ENCODE data around the gene LGALS3BP.

DNA sequence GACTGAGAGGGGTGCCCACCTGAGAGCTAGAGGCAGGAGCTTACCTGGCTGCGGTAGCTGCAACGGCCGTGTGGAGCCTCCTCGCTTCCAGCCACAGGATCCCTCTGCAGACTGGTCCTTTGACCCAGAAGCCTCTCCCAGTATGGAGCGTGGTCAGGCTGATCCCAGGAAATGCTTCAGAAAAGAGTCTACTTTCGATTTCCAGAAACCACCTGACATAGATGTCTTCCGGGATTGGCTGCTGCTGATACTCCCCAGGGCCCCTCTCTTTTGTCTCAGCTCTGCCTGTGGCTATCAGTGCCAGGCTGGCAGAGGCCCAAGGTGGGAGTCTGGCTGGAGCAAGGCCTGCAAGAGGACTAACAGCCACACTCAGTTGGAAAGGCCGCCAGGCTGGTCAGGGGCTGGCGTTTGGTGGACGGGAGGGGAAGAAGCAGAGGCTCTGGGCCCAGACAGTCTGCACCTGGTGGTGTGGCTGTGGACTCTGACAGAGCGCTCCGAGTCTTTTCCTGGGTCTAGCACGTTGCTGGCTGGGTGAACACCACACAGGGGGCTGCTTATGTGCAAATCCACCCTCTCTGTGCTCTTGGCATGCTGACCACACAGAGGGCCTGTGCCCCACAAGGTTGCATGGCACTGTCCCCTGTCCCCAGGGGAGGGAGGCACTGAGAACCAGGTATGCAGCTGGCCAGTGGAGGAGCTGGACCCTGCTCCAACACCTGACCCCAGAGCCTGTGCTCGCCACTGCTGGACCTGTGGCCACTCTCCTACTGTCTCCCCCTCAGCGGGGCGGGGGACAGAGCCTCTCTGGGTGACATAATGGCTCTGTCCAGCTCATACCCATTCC, at the start of gene LGALS3BP:
- TF ChIP-seq, protein P1, sequence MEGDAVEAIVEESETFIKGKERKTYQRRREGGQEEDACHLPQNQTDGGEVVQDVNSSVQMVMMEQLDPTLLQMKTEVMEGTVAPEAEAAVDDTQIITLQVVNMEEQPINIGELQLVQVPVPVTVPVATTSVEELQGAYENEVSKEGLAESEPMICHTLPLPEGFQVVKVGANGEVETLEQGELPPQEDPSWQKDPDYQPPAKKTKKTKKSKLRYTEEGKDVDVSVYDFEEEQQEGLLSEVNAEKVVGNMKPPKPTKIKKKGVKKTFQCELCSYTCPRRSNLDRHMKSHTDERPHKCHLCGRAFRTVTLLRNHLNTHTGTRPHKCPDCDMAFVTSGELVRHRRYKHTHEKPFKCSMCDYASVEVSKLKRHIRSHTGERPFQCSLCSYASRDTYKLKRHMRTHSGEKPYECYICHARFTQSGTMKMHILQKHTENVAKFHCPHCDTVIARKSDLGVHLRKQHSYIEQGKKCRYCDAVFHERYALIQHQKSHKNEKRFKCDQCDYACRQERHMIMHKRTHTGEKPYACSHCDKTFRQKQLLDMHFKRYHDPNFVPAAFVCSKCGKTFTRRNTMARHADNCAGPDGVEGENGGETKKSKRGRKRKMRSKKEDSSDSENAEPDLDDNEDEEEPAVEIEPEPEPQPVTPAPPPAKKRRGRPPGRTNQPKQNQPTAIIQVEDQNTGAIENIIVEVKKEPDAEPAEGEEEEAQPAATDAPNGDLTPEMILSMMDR (IDR thresholded peaks at IDR 0.05): peak in 1 of 6 experiments; percentile 16
- TF ChIP-seq POLR2A (IDR thresholded peaks at IDR 0.05): peak; percentile 88 to 93

All from Peyer's patch (tissue), 4 donors.